ENCODE data around the gene MMP14. TPM values are rescaled to one million over a fixed set of nuclear protein-coding genes. Genes with fewer than 3 reads are reported as not detected.
"Not testable (repeated sequence)": the region's sequence is repeated elsewhere in the genome, so short reads cannot be mapped to it uniquely, and the experiment has no call there.

The MMP14 gene
- total RNA-seq, 5 donors from 2014 or later (not counting 1 experiment from before 2014, with no cell fraction given): 1.9 to 3.7 (median 2.3) TPM

- H3K27ac Mint-ChIP-seq: no peak overlapping the region
- no peak overlapping the region for H3K4me3 Mint-ChIP-seq
- POLR2A ChIA-PET: no interaction called here
- Histone ChIP-seq H3K9me3 (no peaks in the 10 kb centered on the region), H3K27me3 (replicated peaks in 1 of 2; ENCODE audit: control insufficient read depth in 2 of 2, extremely low read depth in 1 of 2, insufficient read depth in 2 of 2, low read length in 1 of 2) (peaks cover 0 to 17% of the 10 kb centered on the region in 2 experiments), H3K4me3 (ENCODE audit: control insufficient read depth in 1 of 2, extremely low read depth in 1 of 2, low read length in 1 of 2) (no peak overlapping the region), H3K36me3 (ENCODE audit: control insufficient read depth in 2 of 2, extremely low read depth in 1 of 2, insufficient read depth in 1 of 2, low read length in 1 of 2) (no peaks in the 10 kb centered on the region), H3K4me1 (ENCODE audit: control insufficient read depth in 1 of 2, extremely low read depth in 1 of 2, insufficient read depth in 2 of 2, low read length in 2 of 2) (no peaks in the 10 kb centered on the region), H3K27ac (ENCODE audit: low read length) (no peak overlapping the region)
- ATAC-seq (replicated peaks in 1 of 4) (no peak), DNase-seq (no peak)
- WGBS (ENCODE audit: insufficient coverage): 100% methylated on average over 4 of the region's 12 CpGs
- CTCF ChIA-PET: no interaction called here
- H3K36me3 Mint-ChIP-seq: no peaks in the 10 kb centered on the region
- H3K4me1 Mint-ChIP-seq: no peaks in the 10 kb centered on the region
- H3K9me3 Mint-ChIP-seq: no peaks in the 10 kb centered on the region
- peaks cover 27 to 30% of the 10 kb centered on the region in 2 donors for H3K27me3 Mint-ChIP-seq
Measured at GRCh38 chr14:22802860-22803686, 33.3 kb upstream of the MMP14 start.

- no peak overlapping the region for H3K4me3 Mint-ChIP-seq
- no peaks in the 10 kb centered on the region for H3K9me3 Mint-ChIP-seq
- H3K36me3 Mint-ChIP-seq: no peaks in the 10 kb centered on the region
- POLR2A ChIA-PET: no interaction called here
- H3K4me1 Mint-ChIP-seq: no peaks in the 10 kb centered on the region
- H3K4me3 ChIP-seq (ENCODE audit: control insufficient read depth in 1 of 2, extremely low read depth in 1 of 2, low read length in 1 of 2): no peak overlapping the region
- H3K27ac Mint-ChIP-seq: no peak overlapping the region
- CTCF ChIA-PET: no interaction called here
- DNase-seq: no peak
- H3K27ac ChIP-seq (ENCODE audit: low read length): no peak overlapping the region
- peaks cover 0 to 17% of the 10 kb centered on the region in 2 experiments for H3K27me3 ChIP-seq (replicated peaks in 1 of 2; ENCODE audit: control insufficient read depth in 2 of 2, extremely low read depth in 1 of 2, insufficient read depth in 2 of 2, low read length in 1 of 2)
- peaks cover 26 to 27% of the 10 kb centered on the region in 2 donors for H3K27me3 Mint-ChIP-seq
- no peaks in the 10 kb centered on the region for H3K9me3 ChIP-seq
- ATAC-seq (replicated peaks in 1 of 4): no peak
- no peaks in the 10 kb centered on the region for H3K4me1 ChIP-seq (ENCODE audit: control insufficient read depth in 1 of 2, extremely low read depth in 1 of 2, insufficient read depth in 2 of 2, low read length in 2 of 2)
- 77% methylated on average over 2 of the region's 3 CpGs for WGBS (ENCODE audit: insufficient coverage)
- H3K36me3 ChIP-seq (ENCODE audit: control insufficient read depth in 2 of 2, extremely low read depth in 1 of 2, insufficient read depth in 1 of 2, low read length in 1 of 2): no peaks in the 10 kb centered on the region
Measured at GRCh38 chr14:22803687-22803974, 32.8 kb upstream of the MMP14 start.

- WGBS (ENCODE audit: insufficient coverage): 92% methylated on average over 2 of the region's 4 CpGs
Measured at GRCh38 chr14:22805235-22805634, 31.1 kb upstream of the MMP14 start.

GRCh38 chr14:22807432-22808087 is 28.8 kb upstream of the MMP14 start:
- H3K9me3 Mint-ChIP-seq: no peaks in the 10 kb centered on the region
- H3K36me3 Mint-ChIP-seq: no peaks in the 10 kb centered on the region
- no peaks in the 10 kb centered on the region for H3K9me3 ChIP-seq
- no peaks in the 10 kb centered on the region for H3K36me3 ChIP-seq (ENCODE audit: control insufficient read depth in 2 of 2, extremely low read depth in 1 of 2, insufficient read depth in 1 of 2, low read length in 1 of 2)
- no peak overlapping the region for H3K4me3 Mint-ChIP-seq
- H3K27ac ChIP-seq (ENCODE audit: low read length): no peak overlapping the region
- H3K27me3 ChIP-seq (replicated peaks in 1 of 2; ENCODE audit: control insufficient read depth in 2 of 2, extremely low read depth in 1 of 2, insufficient read depth in 2 of 2, low read length in 1 of 2): peaks cover 0 to 2% of the 10 kb centered on the region in 2 experiments
- H3K27me3 Mint-ChIP-seq: peaks cover 2 to 5% of the 10 kb centered on the region in 2 donors
- DNase-seq (no peak), ATAC-seq (replicated peaks in 1 of 4) (no peak)
- H3K4me3 ChIP-seq (ENCODE audit: control insufficient read depth in 1 of 2, extremely low read depth in 1 of 2, low read length in 1 of 2): no peak overlapping the region
- ChIA-PET POLR2A (no interaction called here), CTCF (interaction anchor here in 1 of 2 donors (0.5 kb wide), 1 partner anchor 1528 kb away, joined by 4 read pairs; the partner anchor contains the start of gene RPGRIP1)
- H3K4me1 ChIP-seq (ENCODE audit: control insufficient read depth in 1 of 2, extremely low read depth in 1 of 2, insufficient read depth in 2 of 2, low read length in 2 of 2): no peaks in the 10 kb centered on the region
- peaks cover 0 to 4% (median 0%) of the 10 kb centered on the region in 3 donors for H3K4me1 Mint-ChIP-seq
- no peak overlapping the region for H3K27ac Mint-ChIP-seq
- 75% methylated on average over 2 of the region's 13 CpGs for WGBS (ENCODE audit: insufficient coverage)

More at GRCh38 chr14:22805235-22805634, 31.1 kb upstream of the MMP14 start:
- H3K9me3 Mint-ChIP-seq; H3K27ac ChIP-seq (ENCODE audit: low read length); H3K36me3 ChIP-seq (ENCODE audit: control insufficient read depth in 2 of 2, extremely low read depth in 1 of 2, insufficient read depth in 1 of 2, low read length in 1 of 2); ATAC-seq (replicated peaks in 1 of 4); H3K9me3 ChIP-seq; H3K4me3 ChIP-seq (ENCODE audit: control insufficient read depth in 1 of 2, extremely low read depth in 1 of 2, low read length in 1 of 2); CTCF ChIA-PET; DNase-seq; H3K4me1 Mint-ChIP-seq; POLR2A ChIA-PET; H3K4me3 Mint-ChIP-seq; H3K4me1 ChIP-seq (ENCODE audit: control insufficient read depth in 1 of 2, extremely low read depth in 1 of 2, insufficient read depth in 2 of 2, low read length in 2 of 2); H3K36me3 Mint-ChIP-seq; H3K27ac Mint-ChIP-seq: not testable (repeated sequence)
- H3K27me3 Mint-ChIP-seq: peaks cover 15% of the 10 kb centered on the region in 2 donors
- peaks cover 0 to 17% of the 10 kb centered on the region in 2 experiments for H3K27me3 ChIP-seq (replicated peaks in 1 of 2; ENCODE audit: control insufficient read depth in 2 of 2, extremely low read depth in 1 of 2, insufficient read depth in 2 of 2, low read length in 1 of 2)

GRCh38 chr14:22808388-22809209 is 27.8 kb upstream of the MMP14 start:
- POLR2A ChIA-PET: interaction anchor here in 1 of 2 donors (0.7 kb wide), 1 partner anchor 58 kb away, joined by 3 read pairs; no protein-coding TSS in a partner anchor
- ATAC-seq (replicated peaks in 1 of 4) (no peak), DNase-seq (no peak)
- Mint-ChIP-seq H3K4me3 (no peak overlapping the region), H3K9me3 (no peaks in the 10 kb centered on the region), H3K27me3 (peaks cover 2 to 4% of the 10 kb centered on the region in 2 donors), H3K4me1 (peaks cover 0 to 4% (median 0%) of the 10 kb centered on the region in 3 donors), H3K36me3 (no peaks in the 10 kb centered on the region), H3K27ac (no peak overlapping the region)
- CTCF ChIA-PET: interaction anchor here in 1 of 2 donors (0.5 kb wide), 1 partner anchor 16 kb away, joined by 3 read pairs; no protein-coding TSS in a partner anchor
- WGBS (ENCODE audit: insufficient coverage): 74% methylated on average over 3 of the region's 5 CpGs
- Histone ChIP-seq H3K4me1 (ENCODE audit: control insufficient read depth in 1 of 2, extremely low read depth in 1 of 2, insufficient read depth in 2 of 2, low read length in 2 of 2) (no peaks in the 10 kb centered on the region), H3K9me3 (no peaks in the 10 kb centered on the region), H3K27ac (ENCODE audit: low read length) (no peak overlapping the region), H3K27me3 (replicated peaks in 1 of 2; ENCODE audit: control insufficient read depth in 2 of 2, extremely low read depth in 1 of 2, insufficient read depth in 2 of 2, low read length in 1 of 2) (peaks cover 0 to 2% of the 10 kb centered on the region in 2 experiments), H3K36me3 (ENCODE audit: control insufficient read depth in 2 of 2, extremely low read depth in 1 of 2, insufficient read depth in 1 of 2, low read length in 1 of 2) (no peaks in the 10 kb centered on the region), H3K4me3 (ENCODE audit: control insufficient read depth in 1 of 2, extremely low read depth in 1 of 2, low read length in 1 of 2) (no peak overlapping the region)

- Mint-ChIP-seq H3K4me1 (peaks cover 11 to 18% (median 15%) of the 10 kb centered on the region in 3 donors), H3K36me3 (no peaks in the 10 kb centered on the region), H3K4me3 (no peak overlapping the region), H3K9me3 (no peaks in the 10 kb centered on the region), H3K27me3 (peaks cover 0 to 4% of the 10 kb centered on the region in 2 donors), H3K27ac (no peak overlapping the region)
- Histone ChIP-seq H3K4me3 (ENCODE audit: control insufficient read depth in 1 of 2, extremely low read depth in 1 of 2, low read length in 1 of 2) (no peak overlapping the region), H3K27me3 (replicated peaks in 1 of 2; ENCODE audit: control insufficient read depth in 2 of 2, extremely low read depth in 1 of 2, insufficient read depth in 2 of 2, low read length in 1 of 2) (no peaks in the 10 kb centered on the region), H3K4me1 (ENCODE audit: control insufficient read depth in 1 of 2, extremely low read depth in 1 of 2, insufficient read depth in 2 of 2, low read length in 2 of 2) (peaks cover 4 to 10% of the 10 kb centered on the region in 2 experiments), H3K27ac (ENCODE audit: low read length) (no peak overlapping the region), H3K9me3 (no peaks in the 10 kb centered on the region), H3K36me3 (ENCODE audit: control insufficient read depth in 2 of 2, extremely low read depth in 1 of 2, insufficient read depth in 1 of 2, low read length in 1 of 2) (no peaks in the 10 kb centered on the region)
- ATAC-seq (replicated peaks in 1 of 4): no peak
- ChIA-PET POLR2A (no interaction called here), CTCF (interaction anchor here in 1 of 2 donors (0.5 kb wide), 1 partner anchor 240 kb away, joined by 4 read pairs; no protein-coding TSS in a partner anchor)
- 60% methylated on average over 1 of the region's 2 CpGs for WGBS (ENCODE audit: insufficient coverage)
- no peak for DNase-seq
Measured at GRCh38 chr14:22811722-22812121, 24.7 kb upstream of the MMP14 start.
